Thyroid gland (tissue), 4 donors: ENCODE data around the gene THSD7B. TPM values are rescaled to one million over a fixed set of nuclear protein-coding genes. Genes with fewer than 3 reads are reported as not detected.

Experiments used
- DNase-seq, 2 donors: peaks; one replicate each; pipeline ENCODE4 v3.0.0-alpha.2; 2019
- H3K27ac ChIP-seq, 3 donors: fragments of 200-600 bp; sonication (generic); 1 replicate in 2 of 3; 2 replicates in 1 of 3; pipeline ENCODE4 v1.5.1; 2016 to 2019; ENCODE audit warnings: mild to moderate bottlenecking in 1 of 3, moderate library complexity in 1 of 3
- H3K27me3 ChIP-seq: fragments of 200-600 bp; sonication (generic); one replicate; pipeline ENCODE4 v1.5.1; 2019
- H3K36me3 ChIP-seq, 2 donors: fragments of 200-600 bp; sonication (generic); one replicate each; pipeline ENCODE4 v1.5.1; 2016 to 2019
- H3K4me1 ChIP-seq, 2 donors: fragments of 200-600 bp; sonication (generic); one replicate each; pipeline ENCODE4 v1.5.1; 2017 to 2019
- H3K4me3 ChIP-seq, 3 donors: fragments of 200-600 bp; sonication (generic); replicated peaks in 1 of 3; 1 replicate in 2 of 3; 2 replicates in 1 of 3; pipeline ENCODE4 v1.5.1; 2016; ENCODE audit warnings: mild to moderate bottlenecking in 1 of 3
- H3K9me3 ChIP-seq: fragments of 200-600 bp; sonication (generic); one replicate; pipeline ENCODE4 v1.5.1; 2017
- CTCF ChIP-seq, 6 experiments: fragments of 200-600 bp in 3 of 6; fragments of 450-650 bp in 3 of 6; sonication (generic) in 3 of 6; IDR thresholded peaks; one replicate each; pipeline ENCODE4 v1.5.1; 2016 to 2019; ENCODE audit warnings: antibody characterized with exemption in 6 of 6, mild to moderate bottlenecking in 2 of 6, inconsistent platforms in 1 of 6, moderate library complexity in 1 of 6
- POLR2A ChIP-seq, 2 donors: fragments of 450-650 bp; IDR thresholded peaks; one replicate each; pipeline ENCODE4 v1.6.1; 2017; ENCODE audit warnings: antibody characterized with exemption in 2 of 2, mild to moderate bottlenecking in 2 of 2, moderate library complexity in 1 of 2
- WGBS, 2 donors: methylation state at CpG; one replicate each; pipeline ENCODE4 v1.1.5; 2017; 5-methylcytosine and 5-hydroxymethylcytosine counted together
- intact Hi-C: fragments of 100-400 bp; cut with DNase I; formaldehyde crosslinking; loops from one replicate; pipeline ENCODE4 v1.15.1; 2023
- total RNA-seq, 4 donors: library from RNA; depleted of rRNA; stranded (reverse); fragments of >200 nt; gene quantifications; one replicate each; pipeline ENCODE4 v1.2.3, GENCODE V29; 2016

Gene THSD7B
- total RNA-seq, 4 donors from 2014 or later = 0.29 to 1.2 (median 0.92) TPM

DNA sequence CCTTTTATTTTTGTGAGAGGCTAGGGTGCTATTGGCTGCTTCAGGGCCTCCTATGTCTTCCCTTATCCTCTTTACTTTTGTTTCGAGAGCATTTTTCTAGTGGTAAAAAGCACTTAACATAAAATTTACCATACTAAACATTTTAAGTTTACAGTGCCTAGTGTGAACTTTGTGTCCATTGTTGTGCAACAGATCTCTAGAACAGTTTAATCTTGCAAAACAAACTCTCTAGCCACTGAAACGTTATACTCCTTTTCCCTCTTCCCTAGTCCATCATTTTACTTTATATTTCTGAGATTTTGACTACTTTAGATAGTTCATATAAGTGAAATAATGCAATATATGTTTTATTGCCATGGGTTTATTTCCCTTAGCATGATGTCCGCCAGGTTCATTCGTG is 580.6 kb downstream of the THSD7B start:
- Histone ChIP-seq H3K27me3 (no peaks in the 10 kb centered on the region), H3K36me3 (no peaks in the 10 kb centered on the region), H3K4me3 (no peak overlapping the region), H3K4me1 (no peaks in the 10 kb centered on the region), H3K27ac (no peak overlapping the region), H3K9me3 (peaks cover 4% of the 10 kb centered on the region)
- TF ChIP-seq POLR2A (IDR thresholded peaks at IDR 0.05) = no peak
- TF ChIP-seq CTCF (IDR thresholded peaks at IDR 0.05) = no peak
- intact Hi-C loops = no loop called here
- no peak for DNase-seq
- WGBS, 2 donors = 64 to 68% methylated on average over 4 of the region's 4 CpGs

DNA sequence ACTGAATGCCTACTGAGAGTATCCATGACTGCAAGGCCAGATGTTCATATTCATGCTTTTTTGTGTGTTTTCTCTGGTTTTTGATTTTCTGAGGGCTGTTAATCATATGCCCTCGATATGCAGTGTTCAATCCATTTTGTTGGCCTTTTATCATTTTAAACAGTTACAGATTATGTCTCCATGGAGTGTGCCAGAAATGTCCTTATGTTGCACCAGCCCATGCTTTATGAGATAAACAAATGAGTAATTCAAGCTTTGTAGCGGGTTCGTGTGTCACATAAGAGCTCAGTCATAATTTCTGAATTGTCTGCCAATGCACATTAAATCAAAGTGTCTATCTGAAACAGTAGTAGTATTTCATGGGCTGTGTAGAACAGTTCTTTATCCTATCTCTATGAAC is 583.0 kb downstream of the THSD7B start:
- no peak for TF ChIP-seq POLR2A (IDR thresholded peaks at IDR 0.05)
- no peak for TF ChIP-seq CTCF (IDR thresholded peaks at IDR 0.05)
- Histone ChIP-seq H3K36me3 (no peaks in the 10 kb centered on the region), H3K4me3 (no peak overlapping the region), H3K9me3 (no peaks in the 10 kb centered on the region), H3K27me3 (no peaks in the 10 kb centered on the region), H3K4me1 (no peaks in the 10 kb centered on the region), H3K27ac (no peak overlapping the region)
- intact Hi-C loops = no loop called here
- no peak for DNase-seq
- WGBS, 2 donors = 86 to 90% methylated on average over 3 of the region's 3 CpGs

- TF ChIP-seq POLR2A (IDR thresholded peaks at IDR 0.05) (no peak), CTCF (IDR thresholded peaks at IDR 0.05) (no peak)
- intact Hi-C loops = no loop called here
- Histone ChIP-seq H3K4me1 (no peaks in the 10 kb centered on the region), H3K9me3 (no peaks in the 10 kb centered on the region), H3K4me3 (no peak overlapping the region), H3K27me3 (no peaks in the 10 kb centered on the region), H3K36me3 (no peaks in the 10 kb centered on the region), H3K27ac (no peak overlapping the region)
- no peak for DNase-seq
These were observed 592.3 kb downstream of the THSD7B start for GRCh38 chr2:137357634-137358033.

DNA sequence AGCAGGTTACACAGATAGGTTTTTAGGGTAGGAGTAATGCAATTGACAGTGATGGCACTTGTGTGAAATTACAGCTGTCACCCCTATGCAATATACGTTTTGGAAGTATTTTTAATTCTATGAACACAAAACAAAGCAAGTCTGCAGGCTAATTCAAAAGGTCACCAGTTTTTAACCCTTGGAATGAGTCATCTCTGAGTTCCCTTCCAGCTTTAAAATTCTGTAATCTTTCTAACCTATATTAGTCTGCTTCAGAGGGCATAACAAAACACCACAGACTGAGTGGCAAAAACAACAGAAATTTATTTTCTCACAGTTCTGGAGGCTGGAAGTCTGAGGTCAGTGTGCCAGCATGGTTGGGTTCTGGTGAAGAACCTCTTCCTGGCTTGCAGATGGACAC is 602.0 kb downstream of the THSD7B start:
- Histone ChIP-seq H3K4me1 (no peaks in the 10 kb centered on the region), H3K4me3 (no peak overlapping the region), H3K36me3 (no peaks in the 10 kb centered on the region), H3K9me3 (no peaks in the 10 kb centered on the region), H3K27ac (no peak overlapping the region), H3K27me3 (no peaks in the 10 kb centered on the region)
- WGBS, 2 donors = 30 to 31% methylated on average over 1 of the region's 1 CpG
- intact Hi-C loops = no loop called here
- DNase-seq = no peak
- no peak for TF ChIP-seq CTCF (IDR thresholded peaks at IDR 0.05)
- TF ChIP-seq POLR2A (IDR thresholded peaks at IDR 0.05) = no peak

- Histone ChIP-seq H3K27me3 (no peaks in the 10 kb centered on the region), H3K4me3 (no peak overlapping the region), H3K4me1 (no peaks in the 10 kb centered on the region), H3K36me3 (no peaks in the 10 kb centered on the region), H3K9me3 (no peaks in the 10 kb centered on the region), H3K27ac (no peak overlapping the region)
- no peak for DNase-seq
- no peak for TF ChIP-seq CTCF (IDR thresholded peaks at IDR 0.05)
- TF ChIP-seq POLR2A (IDR thresholded peaks at IDR 0.05) = no peak
- intact Hi-C loops = no loop called here
- 60 to 65% methylated on average over 2 of the region's 2 CpGs for WGBS, 2 donors
These were observed 603.8 kb downstream of the THSD7B start for GRCh38 chr2:137369106-137369505.
